ENCODE results near the gene CEP95.
A peak's percentile ranks its signal among the peaks of the same experiment; 100 is the strongest.

The CEP95 gene

GRCh38 chr17:64527914-64528313, 21.1 kb downstream of the CEP95 start:
- no peak for DNase-seq

- DNase-seq: no peak
These were observed 22.4 kb downstream of the CEP95 start for GRCh38 chr17:64529221-64529620.

DNA sequence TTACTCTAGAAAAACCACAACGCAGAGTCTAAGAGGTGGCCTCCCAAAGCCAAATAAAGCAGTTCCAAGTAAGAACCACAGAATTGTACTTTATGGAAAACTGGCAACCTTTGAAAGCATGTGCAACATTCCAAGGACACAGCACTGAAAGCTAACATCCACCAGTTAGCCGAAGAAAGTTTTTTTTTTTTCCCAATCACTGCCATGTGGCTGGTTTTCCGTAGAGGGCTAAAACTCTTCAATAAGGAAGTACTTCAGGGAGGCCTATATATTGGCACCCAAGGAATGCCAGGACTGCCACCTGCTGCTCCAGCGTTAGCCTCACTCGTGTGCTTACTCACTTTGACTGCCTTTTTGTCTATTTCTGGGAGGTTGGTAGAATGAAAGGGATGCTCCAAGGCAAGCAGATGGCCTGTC, 25.2 kb downstream of the CEP95 start:
- no peak for DNase-seq

GRCh38 chr17:64532409-64532808, 25.6 kb downstream of the CEP95 start:
- no peak for DNase-seq

DNA sequence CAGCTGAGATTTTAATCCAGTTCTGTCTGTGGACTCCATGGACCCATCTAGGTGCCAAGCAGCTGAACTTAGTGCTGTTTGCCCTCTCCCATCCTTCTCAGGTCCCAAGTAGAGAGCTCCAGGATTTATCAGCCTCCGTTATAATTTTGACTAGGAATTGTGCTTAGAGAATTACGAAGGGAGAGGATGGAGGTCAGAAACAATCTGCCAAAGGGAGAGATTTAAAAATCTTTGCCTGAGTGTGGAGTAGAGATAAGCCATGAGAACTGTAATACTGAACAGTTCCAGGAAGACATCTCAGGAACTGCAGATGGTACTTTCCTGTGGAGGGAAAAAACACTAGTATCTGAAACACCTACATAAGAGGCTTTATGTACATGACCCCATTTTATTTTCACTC, 27.0 kb downstream of the CEP95 start:
- no peak for DNase-seq

- peak in 1 of 2 experiments; percentile 2 for DNase-seq
These were observed 27.4 kb downstream of the CEP95 start for GRCh38 chr17:64534187-64534586.

- DNase-seq: no peak
These were observed 28.6 kb downstream of the CEP95 start for GRCh38 chr17:64535357-64535756.

DNA sequence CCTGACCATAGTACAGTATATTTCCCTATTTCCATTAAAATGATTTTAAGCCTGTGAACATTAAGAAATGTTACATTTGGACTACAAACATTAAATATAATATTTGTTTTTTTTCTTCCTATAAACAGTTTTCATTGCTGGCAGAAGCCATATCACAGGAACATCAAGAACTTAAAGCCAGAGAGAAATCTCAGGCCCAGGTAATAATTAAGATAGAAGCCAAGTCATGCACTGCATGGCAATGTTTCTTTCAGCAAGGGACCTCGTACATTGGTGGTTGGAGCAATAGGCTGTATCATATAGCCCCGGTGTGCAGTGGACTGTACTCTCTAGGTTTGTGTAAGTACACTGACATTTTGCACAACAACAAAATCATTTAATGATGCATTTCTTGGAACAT, 30.1 kb downstream of the CEP95 start:
- DNase-seq: no peak

DNA sequence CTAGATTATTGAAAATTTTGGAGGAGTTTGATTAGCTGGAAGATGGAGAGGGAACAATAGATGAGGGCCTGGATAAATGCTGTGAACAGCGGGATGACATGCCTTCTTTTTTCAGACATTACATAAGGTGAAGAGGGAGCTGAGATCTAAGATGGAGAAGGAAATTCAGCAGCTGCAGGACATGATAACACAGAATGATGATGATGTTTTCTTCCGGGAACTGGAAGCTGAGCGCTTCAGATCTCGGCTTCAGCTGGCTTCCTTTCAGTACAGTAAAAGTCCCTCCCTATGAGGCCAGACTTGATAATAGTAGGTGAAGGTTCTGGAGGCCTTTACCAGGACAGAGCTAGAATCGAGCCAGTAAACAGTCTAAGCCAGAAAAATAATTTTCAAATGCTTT, 30.7 kb downstream of the CEP95 start:
- DNase-seq: no peak

DNA sequence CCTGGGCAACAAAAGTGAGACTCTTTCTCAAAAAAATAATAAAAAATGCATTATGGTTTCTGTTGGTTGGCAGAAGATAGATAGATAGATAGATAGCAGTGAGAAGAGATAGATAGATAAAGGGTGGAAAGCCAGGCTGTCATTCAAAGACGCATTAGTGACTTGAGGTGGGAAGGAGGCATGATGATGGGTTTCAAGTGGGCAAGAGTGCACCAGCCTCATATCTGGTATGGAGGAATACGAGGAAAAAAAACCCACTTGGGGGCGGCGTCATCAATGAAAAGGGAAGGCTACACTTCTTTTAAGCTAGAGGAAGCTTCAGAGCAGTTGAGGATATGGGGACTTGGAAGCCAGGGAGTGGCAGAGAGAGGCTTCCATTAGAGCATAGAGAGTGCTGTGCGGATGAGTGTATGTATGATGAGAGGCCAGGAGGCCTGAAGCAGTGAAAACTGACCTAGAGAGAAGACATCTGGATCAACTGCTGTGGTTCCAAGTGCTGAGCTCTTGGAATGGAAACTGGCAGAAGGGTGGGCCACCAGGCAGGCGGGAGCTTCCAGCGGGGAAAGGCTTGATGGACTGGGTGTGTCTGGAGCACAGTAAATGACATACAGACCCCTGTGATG, 31.8 kb downstream of the CEP95 start:
- DNase-seq: no peak

- no peak for DNase-seq
These were observed 33.5 kb downstream of the CEP95 start for GRCh38 chr17:64540118-64540776.

- no peak for DNase-seq
These were observed 38.0 kb downstream of the CEP95 start for GRCh38 chr17:64544742-64545141.

DNA sequence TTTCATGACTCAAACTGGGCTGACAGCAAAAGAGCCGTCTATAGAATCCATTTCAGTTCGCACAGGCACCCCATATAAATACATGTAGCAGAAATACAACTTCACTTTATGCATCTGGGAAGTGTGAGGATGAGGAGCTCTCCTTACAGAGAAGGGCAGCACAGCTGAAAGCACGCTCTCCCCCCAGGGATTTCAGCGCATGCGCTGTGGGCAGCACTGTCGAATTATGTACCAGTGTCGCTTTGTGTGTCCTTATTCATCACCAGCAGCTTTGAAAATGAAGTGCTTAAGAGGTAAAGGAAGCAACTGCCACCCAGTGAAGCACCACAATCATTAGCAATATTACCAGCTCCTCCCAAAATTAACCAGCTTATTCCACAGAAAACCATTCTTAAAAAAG, 39.9 kb downstream of the CEP95 start:
- no peak for DNase-seq

GRCh38 chr17:64547319-64547718, 40.5 kb downstream of the CEP95 start:
- DNase-seq: no peak

GRCh38 chr17:64551461-64551860, 44.7 kb downstream of the CEP95 start:
- DNase-seq: no peak

DNA sequence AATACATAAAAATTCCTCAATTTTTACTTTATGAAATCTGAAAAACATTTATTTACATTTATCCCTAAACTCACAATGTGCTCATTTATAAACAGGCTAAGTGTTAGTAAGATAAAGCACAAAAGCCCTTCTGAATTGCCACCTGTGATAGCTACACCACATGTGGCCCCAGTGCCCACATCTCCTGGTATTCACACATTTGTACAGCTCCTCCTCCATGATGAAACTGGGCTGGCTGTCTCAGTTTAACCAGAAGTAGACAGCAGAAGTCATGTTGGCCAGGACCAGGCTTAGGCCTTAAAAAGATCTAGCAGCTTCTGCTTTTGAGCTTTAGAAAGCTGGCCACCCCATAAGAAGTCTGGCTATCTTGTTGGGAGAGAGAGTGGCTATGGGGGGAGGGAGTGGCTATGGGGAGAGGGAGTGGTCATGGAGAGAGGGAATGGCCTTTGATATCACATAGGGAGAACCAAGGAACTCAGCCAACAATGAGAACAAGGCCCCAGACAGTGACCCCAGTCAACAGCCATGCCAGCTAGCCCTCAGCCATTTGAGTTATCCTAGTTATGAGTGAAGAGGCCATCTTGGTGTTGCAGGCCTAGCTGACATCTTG, 47.4 kb downstream of the CEP95 start:
- no peak for DNase-seq

DNA sequence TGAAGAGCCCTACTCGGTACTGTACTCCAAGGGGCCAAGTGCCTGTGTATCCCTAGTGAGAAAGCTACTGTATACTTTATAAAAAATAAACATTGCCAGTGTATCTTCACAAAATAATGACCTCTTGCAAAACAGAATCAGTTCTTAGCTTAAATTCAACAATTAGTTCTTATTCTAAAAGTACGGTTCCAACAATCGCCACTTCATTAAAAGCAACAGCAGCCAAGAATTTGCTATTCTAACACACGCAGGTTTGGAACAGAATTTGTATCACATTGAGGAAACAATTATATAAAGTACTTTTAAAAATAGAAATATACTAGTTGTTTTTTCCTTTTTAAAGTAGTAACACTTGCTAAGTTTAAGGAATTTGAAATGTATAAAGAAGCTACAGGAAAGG, 48.5 kb downstream of the CEP95 start:
- no peak for DNase-seq

GRCh38 chr17:64564098-64564497, 57.3 kb downstream of the CEP95 start:
- DNase-seq: no peak

- no peak for DNase-seq
These were observed 58.8 kb downstream of the CEP95 start for GRCh38 chr17:64565563-64565962.

- DNase-seq: no peak
These were observed 65.0 kb downstream of the CEP95 start for GRCh38 chr17:64571746-64572145.

GRCh38 chr17:64572682-64573154, 65.9 kb downstream of the CEP95 start:
- DNase-seq: no peak

GRCh38 chr17:64573214-64573613, 66.4 kb downstream of the CEP95 start:
- DNase-seq: no peak

- DNase-seq: no peak
These were observed 67.9 kb downstream of the CEP95 start for GRCh38 chr17:64574646-64575045.

DNA sequence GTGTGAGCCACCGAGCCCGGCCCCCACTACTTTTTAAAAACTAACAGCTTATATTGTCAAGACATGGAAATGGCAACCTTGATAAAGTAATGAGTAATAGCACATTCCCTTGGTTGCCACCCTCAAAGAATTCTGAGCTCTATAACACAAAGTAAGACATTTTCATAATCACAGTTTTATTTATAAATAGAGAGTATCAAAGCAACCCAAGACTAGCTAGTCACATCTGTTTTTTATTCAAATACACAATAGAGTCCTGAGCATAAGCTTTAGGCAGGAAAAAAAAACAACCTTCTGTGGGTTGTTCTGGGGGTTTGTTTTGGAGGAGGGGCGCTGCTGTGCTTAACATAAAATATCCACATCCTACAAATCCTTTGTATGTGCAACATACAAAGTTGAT, 68.7 kb downstream of the CEP95 start:
- DNase-seq: no peak

Data from stimulated activated CD4-positive, alpha-beta T cell treated with anti-CD3 and anti-CD28 coated beads, Interleukin-4, amount 100 ng/mL, for 4 hours (primary cell).